PC-3 (cell line): Measurements from ENCODE around the gene UROC1. TPM values are rescaled to one million over a fixed set of nuclear protein-coding genes. Genes with fewer than 3 reads are reported as not detected.

Experiments used
- ATAC-seq: fragments of 200-7000 bp; cut with Tn5 transposase; 2 replicates; pipeline ENCODE4 v1.9.1; 2020; ENCODE audit warnings: mild to moderate bottlenecking, moderate library complexity
- BruUV-seq: library from RNA; stranded (reverse); fragments of 400-500 nt; replicated peaks from 2 replicates; lab custom pipeline; 2021; lab: Mats Ljungman, UMichigan
- CTCF ChIA-PET: fragments of 300-600 bp; sonication (Branson Sonifier 250); formaldehyde crosslinking; loops from one replicate; lab custom pipeline; 2022; ENCODE audit warnings: antibody characterized with exemption; lab: Charles Lee
- POLR2A ChIA-PET: fragments of 300-600 bp; sonication (Branson Sonifier 250); formaldehyde crosslinking; loops from one replicate; lab custom pipeline; 2022; ENCODE audit warnings: antibody characterized with exemption; ENCODE audit not compliant: unreplicated experiment; lab: Charles Lee
- DNase-seq: peaks from one replicate; pipeline ENCODE4 v3.0.0-alpha.2; 2015
- H2AFZ ChIP-seq: fragments of 300-600 bp; sonication (generic); 2 replicates; pipeline ENCODE4 v1.6.0; 2016; ENCODE audit warnings: antibody characterized with exemption, low read length
- H3F3A ChIP-seq: fragments of 300-600 bp; sonication (generic); one replicate; pipeline ENCODE4 v1.6.0; 2017; ENCODE audit warnings: antibody characterized with exemption, low read length, control low read depth, mild to moderate bottlenecking; ENCODE audit not compliant: unreplicated experiment
- H3K27ac ChIP-seq: fragments of 300-600 bp; sonication (generic); 2 replicates; pipeline ENCODE4 v1.5.1; 2016; ENCODE audit warnings: mild to moderate bottlenecking, low read length
- H3K27me3 ChIP-seq: fragments of 300-600 bp; sonication (generic); 2 replicates; pipeline ENCODE4 v1.6.1; 2016; ENCODE audit warnings: low read length, mixed read lengths
- H3K36me3 ChIP-seq: fragments of 300-600 bp; sonication (generic); 2 replicates; pipeline ENCODE4 v1.6.1; 2016; ENCODE audit warnings: low read depth, mixed run types, low read length, mixed read lengths
- H3K4me1 ChIP-seq: fragments of 300-600 bp; sonication (generic); 2 replicates; pipeline ENCODE4 v1.5.1; 2016; ENCODE audit warnings: low read length; ENCODE audit not compliant: insufficient read depth
- H3K4me2 ChIP-seq: fragments of 300-600 bp; sonication (generic); 2 replicates; pipeline ENCODE4 v1.6.0; 2016; ENCODE audit warnings: low read length
- H3K4me3 ChIP-seq: fragments of 300-600 bp; sonication (generic); 2 replicates; pipeline ENCODE4 v1.5.1; 2016; ENCODE audit warnings: mild to moderate bottlenecking, low read length, mixed read lengths
- H3K79me2 ChIP-seq: fragments of 300-600 bp; sonication (generic); 2 replicates; pipeline ENCODE4 v1.6.1; 2017; ENCODE audit warnings: low read length, mixed read lengths
- H3K9ac ChIP-seq: fragments of 300-600 bp; sonication (generic); 2 replicates; pipeline ENCODE4 v1.6.0; 2016; ENCODE audit warnings: mild to moderate bottlenecking, low read length
- H3K9me2 ChIP-seq: fragments of 300-600 bp; sonication (generic); replicated peaks from 2 replicates; pipeline ENCODE4 v1.6.1; 2016; ENCODE audit warnings: mixed run types, low read length, mixed read lengths
- H3K9me3 ChIP-seq: fragments of 300-600 bp; sonication (generic); 2 replicates; pipeline ENCODE4 v1.6.1; 2016; ENCODE audit warnings: low read length, mixed read lengths
- H4K20me1 ChIP-seq: fragments of 300-600 bp; sonication (generic); 2 replicates; pipeline ENCODE4 v1.6.1; 2016; ENCODE audit warnings: low read length, mixed read lengths
- CTCF ChIP-seq: fragments of 300-600 bp; sonication (generic); conservative IDR thresholded peaks from 2 replicates; pipeline ENCODE4 v1.5.1; 2017; ENCODE audit warnings: antibody characterized with exemption, low read depth, mild to moderate bottlenecking, low read length
- EZH2 ChIP-seq: fragments of 300-600 bp; sonication (generic); IDR thresholded peaks from one replicate; pipeline ENCODE4 v1.6.1; 2017; ENCODE audit warnings: antibody characterized with exemption, mild to moderate bottlenecking, low read length; ENCODE audit not compliant: unreplicated experiment
- EZH2phosphoT487 ChIP-seq: fragments of 300-600 bp; sonication (generic); IDR thresholded peaks from 2 replicates; pipeline ENCODE4 v1.6.1; 2018; ENCODE audit warnings: mild to moderate bottlenecking, antibody characterized with exemption, low read length, borderline replicate concordance
- intact Hi-C: fragments of 100-400 bp; cut with micrococcal nuclease; formaldehyde crosslinking; loops from 2 replicates; pipeline ENCODE4 v1.9.0; 2023
- total RNA-seq: library from RNA; depleted of rRNA; stranded (reverse); fragments of >200 nt; gene quantifications from 2 replicates; pipeline ENCODE4 v1.2.3, GENCODE V29; 2014

UROC1 gene
- total RNA-seq, 1 experiment from 2014 or later: not detected

DNA sequence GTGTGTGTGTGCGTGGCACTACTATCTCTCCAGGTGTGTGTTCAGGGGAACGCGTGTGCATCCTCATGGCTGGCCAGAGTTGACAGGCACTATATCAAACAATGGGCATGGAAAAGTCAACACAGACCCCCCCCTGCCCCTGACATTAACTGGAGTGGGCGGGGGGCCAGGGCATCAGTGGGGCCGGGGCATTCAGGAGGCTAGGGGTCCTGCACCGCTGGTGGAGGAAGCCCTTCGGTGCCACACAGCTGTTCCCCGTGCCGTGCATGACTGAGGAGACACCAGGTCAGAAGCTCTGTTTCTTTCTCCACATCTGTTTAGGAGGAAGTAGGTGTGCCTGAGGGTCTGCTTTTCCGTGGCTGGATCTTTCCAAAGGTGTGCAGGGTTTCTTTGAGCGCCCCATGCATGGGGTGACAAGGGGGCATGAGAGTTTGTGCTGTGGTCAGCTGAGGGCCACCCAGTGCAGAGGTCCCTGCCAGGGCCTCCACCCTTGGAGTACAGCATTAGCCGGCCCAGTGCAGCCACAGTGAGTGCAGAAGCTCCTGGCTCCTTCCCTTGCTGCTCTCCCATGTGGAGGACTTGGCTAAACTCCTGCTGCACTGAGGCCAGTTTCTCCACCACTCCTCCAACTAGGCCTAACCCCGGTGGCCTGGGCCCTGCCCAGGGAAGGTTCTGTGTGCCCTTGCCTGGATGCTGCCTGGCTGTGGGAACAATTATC, 33.7 kb upstream of the UROC1 start:
- DNase-seq (no peak), ATAC-seq (no peak)
- Histone ChIP-seq H3F3A (no peaks in the 10 kb centered on the region), H3K36me3 (no peaks in the 10 kb centered on the region), H3K4me1 (no peaks in the 10 kb centered on the region), H3K27me3 (0 out of 2 replicates have a peak, but pooled peaks cover 10% of the 10 kb centered on the region), H3K9me2 (no peaks in the 10 kb centered on the region), H3K27ac (no peak overlapping the region), H3K9ac (no peak overlapping the region), H3K79me2 (no peaks in the 10 kb centered on the region), H3K9me3 (no peaks in the 10 kb centered on the region), H3K4me3 (no peak overlapping the region), H2AFZ (no peak overlapping the region), H3K4me2 (no peak overlapping the region), H4K20me1 (no peaks in the 10 kb centered on the region)
- POLR2A ChIA-PET: no interaction called here
- TF ChIP-seq CTCF (no peak), EZH2phosphoT487 (no peak), EZH2 (no peak)
- BruUV-seq: no TSS peak
- CTCF ChIA-PET: no interaction called here
- intact Hi-C loops: no loop called here

GRCh38 chr3:126550488-126551051, 33.0 kb upstream of the UROC1 start:
- ATAC-seq (no peak), DNase-seq (no peak)
- no peaks in the 10 kb centered on the region for H4K20me1 ChIP-seq
- no peak overlapping the region for H3K4me2 ChIP-seq
- no peaks in the 10 kb centered on the region for H3K9me3 ChIP-seq
- BruUV-seq: no TSS peak
- TF ChIP-seq EZH2phosphoT487: no peak
- no peak for TF ChIP-seq CTCF
- no peak for TF ChIP-seq EZH2
- ChIA-PET CTCF (no interaction called here), POLR2A (no interaction called here)
- no peaks in the 10 kb centered on the region for H3F3A ChIP-seq
- intact Hi-C loops: no loop called here
- H3K27me3 ChIP-seq: 0 out of 2 replicates have a peak, but pooled peaks cover 10% of the 10 kb centered on the region
- no peak overlapping the region for H2AFZ ChIP-seq
- H3K36me3 ChIP-seq: no peaks in the 10 kb centered on the region
- no peak overlapping the region for H3K9ac ChIP-seq
- no peaks in the 10 kb centered on the region for H3K4me1 ChIP-seq
- H3K9me2 ChIP-seq: no peaks in the 10 kb centered on the region
- H3K4me3 ChIP-seq: no peak overlapping the region
- H3K79me2 ChIP-seq: no peaks in the 10 kb centered on the region
- H3K27ac ChIP-seq: no peak overlapping the region
